HL-60 (cell line): Measurements from ENCODE around the gene EYS.

Experiments used
- POLR2AphosphoS5 ChIP-seq: IDR thresholded peaks from 2 replicates; pipeline ENCODE4 v1.6.1; 2012; ENCODE audit warnings: low read depth
- TF ChIP-seq, protein P1 (sequence below): IDR thresholded peaks from one replicate; pipeline ENCODE4 v1.5.1; 2011; ENCODE audit warnings: low read length, control low read depth, inconsistent platforms; ENCODE audit not compliant: insufficient read depth
- TF ChIP-seq, protein P2 (sequence below): IDR thresholded peaks from 2 replicates; pipeline ENCODE4 v1.6.1; 2012; ENCODE audit warnings: low read depth; ENCODE audit not compliant: insufficient replicate concordance

DNA sequence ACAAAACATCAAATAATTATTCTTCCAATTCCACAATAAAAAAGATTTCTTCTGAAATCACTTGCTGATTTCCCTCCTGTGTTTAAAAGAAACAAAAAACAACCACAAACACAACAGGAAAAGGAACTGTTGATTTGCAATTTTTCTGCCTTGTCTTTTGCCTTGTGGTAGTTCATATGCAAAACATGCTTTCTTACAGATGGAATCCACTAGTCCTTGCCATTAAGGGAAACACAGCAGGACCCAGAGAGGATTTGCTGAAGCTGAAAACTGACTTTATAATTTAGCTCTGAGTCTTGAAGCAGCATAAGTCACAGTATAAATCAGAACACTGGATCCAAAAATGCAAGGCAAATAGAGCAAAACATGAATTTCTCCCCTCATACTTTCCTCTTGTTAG is 1742.7 kb downstream of the EYS start:
- TF ChIP-seq, protein P1, sequence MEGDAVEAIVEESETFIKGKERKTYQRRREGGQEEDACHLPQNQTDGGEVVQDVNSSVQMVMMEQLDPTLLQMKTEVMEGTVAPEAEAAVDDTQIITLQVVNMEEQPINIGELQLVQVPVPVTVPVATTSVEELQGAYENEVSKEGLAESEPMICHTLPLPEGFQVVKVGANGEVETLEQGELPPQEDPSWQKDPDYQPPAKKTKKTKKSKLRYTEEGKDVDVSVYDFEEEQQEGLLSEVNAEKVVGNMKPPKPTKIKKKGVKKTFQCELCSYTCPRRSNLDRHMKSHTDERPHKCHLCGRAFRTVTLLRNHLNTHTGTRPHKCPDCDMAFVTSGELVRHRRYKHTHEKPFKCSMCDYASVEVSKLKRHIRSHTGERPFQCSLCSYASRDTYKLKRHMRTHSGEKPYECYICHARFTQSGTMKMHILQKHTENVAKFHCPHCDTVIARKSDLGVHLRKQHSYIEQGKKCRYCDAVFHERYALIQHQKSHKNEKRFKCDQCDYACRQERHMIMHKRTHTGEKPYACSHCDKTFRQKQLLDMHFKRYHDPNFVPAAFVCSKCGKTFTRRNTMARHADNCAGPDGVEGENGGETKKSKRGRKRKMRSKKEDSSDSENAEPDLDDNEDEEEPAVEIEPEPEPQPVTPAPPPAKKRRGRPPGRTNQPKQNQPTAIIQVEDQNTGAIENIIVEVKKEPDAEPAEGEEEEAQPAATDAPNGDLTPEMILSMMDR: no peak
- TF ChIP-seq POLR2AphosphoS5: no peak
- TF ChIP-seq, protein P2, sequence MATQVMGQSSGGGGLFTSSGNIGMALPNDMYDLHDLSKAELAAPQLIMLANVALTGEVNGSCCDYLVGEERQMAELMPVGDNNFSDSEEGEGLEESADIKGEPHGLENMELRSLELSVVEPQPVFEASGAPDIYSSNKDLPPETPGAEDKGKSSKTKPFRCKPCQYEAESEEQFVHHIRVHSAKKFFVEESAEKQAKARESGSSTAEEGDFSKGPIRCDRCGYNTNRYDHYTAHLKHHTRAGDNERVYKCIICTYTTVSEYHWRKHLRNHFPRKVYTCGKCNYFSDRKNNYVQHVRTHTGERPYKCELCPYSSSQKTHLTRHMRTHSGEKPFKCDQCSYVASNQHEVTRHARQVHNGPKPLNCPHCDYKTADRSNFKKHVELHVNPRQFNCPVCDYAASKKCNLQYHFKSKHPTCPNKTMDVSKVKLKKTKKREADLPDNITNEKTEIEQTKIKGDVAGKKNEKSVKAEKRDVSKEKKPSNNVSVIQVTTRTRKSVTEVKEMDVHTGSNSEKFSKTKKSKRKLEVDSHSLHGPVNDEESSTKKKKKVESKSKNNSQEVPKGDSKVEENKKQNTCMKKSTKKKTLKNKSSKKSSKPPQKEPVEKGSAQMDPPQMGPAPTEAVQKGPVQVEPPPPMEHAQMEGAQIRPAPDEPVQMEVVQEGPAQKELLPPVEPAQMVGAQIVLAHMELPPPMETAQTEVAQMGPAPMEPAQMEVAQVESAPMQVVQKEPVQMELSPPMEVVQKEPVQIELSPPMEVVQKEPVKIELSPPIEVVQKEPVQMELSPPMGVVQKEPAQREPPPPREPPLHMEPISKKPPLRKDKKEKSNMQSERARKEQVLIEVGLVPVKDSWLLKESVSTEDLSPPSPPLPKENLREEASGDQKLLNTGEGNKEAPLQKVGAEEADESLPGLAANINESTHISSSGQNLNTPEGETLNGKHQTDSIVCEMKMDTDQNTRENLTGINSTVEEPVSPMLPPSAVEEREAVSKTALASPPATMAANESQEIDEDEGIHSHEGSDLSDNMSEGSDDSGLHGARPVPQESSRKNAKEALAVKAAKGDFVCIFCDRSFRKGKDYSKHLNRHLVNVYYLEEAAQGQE: no peak
